HG03196 (cell line): ENCODE measurements around the gene UBALD2.

ENCODE experiments used
- ATAC-seq: cut with Tn5 transposase; IDR thresholded peaks from one replicate; pipeline ENCODE4 v1.9.1; 2021; ENCODE audit not compliant: unreplicated experiment

Gene UBALD2

GRCh38 chr17:76314392-76315227 lies 49.5 kb downstream of the UBALD2 start:
- ATAC-seq = no peak

- ATAC-seq = no peak
These were observed 52.4 kb downstream of the UBALD2 start for GRCh38 chr17:76317535-76317934.

- ATAC-seq = no peak
These were observed 53.4 kb downstream of the UBALD2 start for GRCh38 chr17:76318586-76318985.
